ENCODE measurements around the gene TMEM151A.

Gene TMEM151A

DNA sequence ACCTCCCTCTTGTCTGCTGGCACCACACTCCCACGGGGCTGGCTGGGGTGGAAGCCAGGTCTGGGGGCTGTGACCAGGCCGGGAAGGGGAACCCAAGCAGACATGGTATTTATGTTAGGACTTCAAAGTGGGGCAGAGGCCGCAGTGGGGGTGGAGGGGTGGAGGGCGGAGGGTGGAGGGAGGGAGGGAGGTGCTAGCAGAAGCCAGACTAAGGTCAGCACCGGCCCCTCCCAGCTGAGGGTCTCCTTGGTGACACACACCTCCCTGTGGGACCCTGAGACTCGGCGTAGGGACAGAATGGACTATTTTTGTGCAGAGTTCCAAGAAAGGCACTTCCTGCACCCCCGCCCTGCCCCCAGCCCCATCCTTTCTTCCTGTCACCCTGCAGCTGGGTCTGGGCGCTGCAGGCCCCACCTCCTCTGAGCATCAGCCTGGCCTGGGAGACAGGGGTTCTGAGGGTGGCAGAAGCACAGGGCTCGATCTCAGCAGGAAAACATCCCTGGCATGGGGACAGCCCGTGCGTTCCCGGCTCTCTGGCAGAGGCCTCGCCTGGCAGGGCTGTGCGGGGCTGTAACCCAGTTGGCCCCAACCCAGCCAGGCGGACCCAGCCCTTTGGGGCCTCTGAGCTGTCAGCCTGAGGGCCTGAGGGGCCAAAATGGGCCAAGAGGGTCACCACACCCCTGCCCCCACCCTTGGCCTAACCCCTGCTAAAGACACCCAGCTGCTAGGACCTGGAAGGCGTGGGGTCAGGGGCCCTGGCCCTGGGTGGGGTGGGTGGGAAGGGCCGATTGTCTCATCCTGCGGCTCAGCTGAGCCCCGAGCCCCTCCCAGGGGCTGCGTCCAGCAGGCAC, 34.8 kb downstream of the TMEM151A start:
- TF ChIP-seq, protein P1, sequence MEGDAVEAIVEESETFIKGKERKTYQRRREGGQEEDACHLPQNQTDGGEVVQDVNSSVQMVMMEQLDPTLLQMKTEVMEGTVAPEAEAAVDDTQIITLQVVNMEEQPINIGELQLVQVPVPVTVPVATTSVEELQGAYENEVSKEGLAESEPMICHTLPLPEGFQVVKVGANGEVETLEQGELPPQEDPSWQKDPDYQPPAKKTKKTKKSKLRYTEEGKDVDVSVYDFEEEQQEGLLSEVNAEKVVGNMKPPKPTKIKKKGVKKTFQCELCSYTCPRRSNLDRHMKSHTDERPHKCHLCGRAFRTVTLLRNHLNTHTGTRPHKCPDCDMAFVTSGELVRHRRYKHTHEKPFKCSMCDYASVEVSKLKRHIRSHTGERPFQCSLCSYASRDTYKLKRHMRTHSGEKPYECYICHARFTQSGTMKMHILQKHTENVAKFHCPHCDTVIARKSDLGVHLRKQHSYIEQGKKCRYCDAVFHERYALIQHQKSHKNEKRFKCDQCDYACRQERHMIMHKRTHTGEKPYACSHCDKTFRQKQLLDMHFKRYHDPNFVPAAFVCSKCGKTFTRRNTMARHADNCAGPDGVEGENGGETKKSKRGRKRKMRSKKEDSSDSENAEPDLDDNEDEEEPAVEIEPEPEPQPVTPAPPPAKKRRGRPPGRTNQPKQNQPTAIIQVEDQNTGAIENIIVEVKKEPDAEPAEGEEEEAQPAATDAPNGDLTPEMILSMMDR (IDR thresholded peaks at IDR 0.05) = no peak
- peak overlapping the region; percentile 2 to 28 for H3K27ac ChIP-seq
- no peaks in the 10 kb centered on the region for H3K9me3 ChIP-seq
- no peak overlapping the region for H3K4me3 ChIP-seq
- H3K4me1 ChIP-seq = peaks cover 0 to 27% (median 17%) of the 10 kb centered on the region in 4 donors
- intact Hi-C loops (cut with DNase I; ENCODE audit: low total_unique reads) = no loop called here
- peaks cover 0 to 4% of the 10 kb centered on the region in 2 donors for H3K27me3 ChIP-seq
- no peak for DNase-seq
- no peaks in the 10 kb centered on the region for H3K36me3 ChIP-seq

DNA sequence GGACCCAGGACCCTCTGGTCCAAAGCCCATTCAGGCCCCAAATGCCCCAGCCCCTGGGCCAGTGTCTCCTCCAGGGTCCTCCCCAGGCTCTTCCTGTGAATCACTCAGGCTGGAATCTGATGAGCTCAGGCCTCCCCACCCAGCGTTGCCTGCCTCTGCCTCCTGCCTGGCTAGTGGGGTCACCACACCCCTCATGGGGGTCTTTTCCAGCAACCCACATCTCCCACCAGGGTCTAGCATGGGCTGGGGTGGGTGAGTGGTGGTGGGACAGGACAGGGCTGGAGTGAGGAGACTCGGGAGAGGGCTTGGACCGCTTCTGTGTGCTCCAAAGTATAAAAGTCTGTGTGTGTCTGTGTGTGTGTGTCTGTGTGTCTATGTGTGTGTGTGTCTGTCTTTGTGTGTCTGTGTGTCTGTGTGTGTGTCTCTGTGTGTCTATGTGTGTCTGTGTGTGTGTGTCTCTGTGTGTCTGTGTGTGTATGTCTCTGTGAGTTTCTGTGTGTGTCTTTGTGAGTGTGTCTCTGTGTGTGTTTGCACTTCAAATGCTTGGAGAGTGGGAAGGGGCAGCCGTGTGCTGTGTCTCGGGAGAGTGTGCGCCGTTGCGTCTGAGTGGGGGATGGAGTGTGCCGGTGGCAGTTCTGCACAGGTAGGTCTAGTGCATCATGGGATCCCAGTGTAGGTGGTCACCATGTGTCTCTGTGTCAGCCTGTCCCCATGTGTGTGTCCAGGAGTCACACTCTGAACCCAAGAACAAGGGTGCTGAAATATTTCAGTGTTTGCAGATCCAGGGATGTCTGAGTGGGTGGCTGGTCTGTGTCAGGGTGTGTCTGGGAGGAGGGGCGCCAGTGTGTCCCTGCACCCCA, 35.7 kb downstream of the TMEM151A start:
- peak overlapping the region; percentile 2 to 28 for H3K27ac ChIP-seq
- peaks cover 0 to 9% (median 1%) of the 10 kb centered on the region in 3 donors for H3K36me3 ChIP-seq
- peaks cover 0 to 27% (median 17%) of the 10 kb centered on the region in 4 donors for H3K4me1 ChIP-seq
- H3K4me3 ChIP-seq = no peak overlapping the region
- intact Hi-C loops (cut with DNase I; ENCODE audit: low total_unique reads) = loop anchor here (1.0 kb wide), 1 partner anchor 17 kb away; no protein-coding TSS in a partner anchor
- H3K9me3 ChIP-seq = no peaks in the 10 kb centered on the region
- TF ChIP-seq, protein P1 (IDR thresholded peaks at IDR 0.05) = no peak
- no peak for DNase-seq
- H3K27me3 ChIP-seq = peaks cover 0 to 4% of the 10 kb centered on the region in 2 donors

DNA sequence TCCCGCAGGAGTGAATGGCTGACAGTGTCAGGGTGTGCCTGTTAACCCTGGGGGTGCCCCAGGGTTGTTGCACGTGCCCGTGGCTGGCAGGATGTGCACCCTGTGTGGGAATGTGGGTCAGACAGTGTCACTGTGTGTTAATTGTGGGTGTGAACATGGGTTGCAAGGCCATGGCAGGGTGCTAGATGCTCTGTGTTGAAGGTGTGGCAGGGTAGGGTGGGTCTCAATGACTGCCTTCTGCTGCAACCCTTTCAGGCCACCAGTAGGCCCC, 36.3 kb downstream of the TMEM151A start:
- TF ChIP-seq, protein P1 (IDR thresholded peaks at IDR 0.05) = no peak
- Histone ChIP-seq H3K4me3 (no peak overlapping the region), H3K27me3 (peaks cover 0 to 1% of the 10 kb centered on the region in 2 donors), H3K9me3 (no peaks in the 10 kb centered on the region), H3K27ac (no peak overlapping the region), H3K36me3 (peaks cover 0 to 14% (median 7%) of the 10 kb centered on the region in 3 donors), H3K4me1 (peaks cover 0 to 27% (median 17%) of the 10 kb centered on the region in 4 donors)
- DNase-seq = no peak
- intact Hi-C loops (cut with DNase I; ENCODE audit: low total_unique reads) = loop anchor here (1.0 kb wide), 1 partner anchor 18 kb away; no protein-coding TSS in a partner anchor

DNA sequence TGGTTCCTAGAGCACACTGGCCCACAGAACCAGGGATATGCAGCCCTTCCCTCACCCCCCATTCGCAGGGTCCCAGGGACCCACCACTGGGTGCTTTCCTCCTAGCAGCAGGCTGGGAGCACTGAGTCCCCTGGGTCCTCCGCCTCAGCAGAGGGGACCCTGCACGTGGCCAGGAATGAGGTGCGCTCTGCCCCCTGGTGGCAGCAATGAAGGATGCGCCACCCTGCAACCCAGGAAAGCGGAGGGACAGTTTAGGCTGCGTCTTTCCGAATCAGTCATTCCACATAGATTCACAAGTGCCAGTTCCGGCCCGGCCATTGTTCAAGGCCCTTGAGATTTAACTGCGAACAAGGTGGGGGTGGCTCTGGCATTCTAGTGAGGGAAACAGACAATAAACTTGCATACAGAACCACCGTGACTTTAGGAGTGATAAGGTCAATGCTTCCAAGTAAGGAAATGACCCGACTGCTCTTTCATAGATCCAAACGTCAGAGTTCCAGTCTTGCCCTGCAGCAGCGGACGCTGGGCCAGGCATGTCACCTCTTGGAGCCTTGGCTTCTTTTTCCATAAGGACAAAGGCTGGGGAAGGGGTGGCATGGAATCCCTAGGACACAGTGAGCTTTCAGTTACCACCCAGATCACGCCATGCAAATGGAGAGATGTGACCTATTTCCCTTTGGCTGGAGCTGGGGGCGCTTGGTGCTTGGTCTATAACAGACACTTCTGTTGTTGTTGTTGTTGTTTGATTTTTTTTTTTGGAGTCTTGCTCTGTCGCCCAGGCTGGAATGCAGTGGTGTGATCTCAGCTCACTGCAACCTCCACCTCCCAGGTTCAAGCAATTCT, 36.8 kb downstream of the TMEM151A start:
- Histone ChIP-seq H3K9me3 (no peaks in the 10 kb centered on the region), H3K36me3 (peaks cover 0 to 20% (median 12%) of the 10 kb centered on the region in 3 donors), H3K27me3 (no peaks in the 10 kb centered on the region), H3K4me1 (peaks cover 0 to 27% (median 17%) of the 10 kb centered on the region in 4 donors), H3K27ac (no peak overlapping the region), H3K4me3 (no peak overlapping the region)
- DNase-seq = peak; percentile 66 to 84
- TF ChIP-seq, protein P1 (IDR thresholded peaks at IDR 0.05) = peak; percentile 87 to 96
- intact Hi-C loops (cut with DNase I; ENCODE audit: low total_unique reads) = loop anchor here (1.0 kb wide), 1 partner anchor 18 kb away; no protein-coding TSS in a partner anchor

DNA sequence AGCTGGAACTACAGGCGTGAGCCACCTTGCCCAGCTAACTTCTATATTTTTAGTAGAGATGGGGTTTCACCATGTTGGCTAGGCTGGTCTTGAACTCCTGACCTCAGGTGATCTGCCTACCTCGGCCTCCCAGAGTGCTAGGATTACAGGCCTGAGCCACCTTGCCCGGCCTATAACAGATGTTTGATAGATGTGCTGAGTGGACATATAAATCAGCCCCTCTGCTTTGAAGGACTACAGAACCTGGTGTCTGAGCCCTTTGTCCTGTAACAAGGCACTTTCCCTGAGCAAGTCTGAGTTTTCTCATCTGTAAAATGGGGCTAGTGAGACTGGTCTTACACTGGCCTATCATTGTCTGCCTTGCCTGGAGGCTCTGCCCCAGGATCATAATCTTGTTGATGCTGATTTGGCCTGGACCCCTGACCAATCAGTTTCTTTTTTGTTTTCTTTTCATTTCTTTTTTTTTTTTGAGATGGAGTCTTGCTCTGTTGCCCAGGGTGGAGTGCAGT, 37.5 kb downstream of the TMEM151A start:
- H3K27ac ChIP-seq = no peak overlapping the region
- H3K36me3 ChIP-seq = peaks cover 0 to 26% (median 12%) of the 10 kb centered on the region in 3 donors
- intact Hi-C loops (cut with DNase I; ENCODE audit: low total_unique reads) = no loop called here
- TF ChIP-seq, protein P1 (IDR thresholded peaks at IDR 0.05) = no peak
- no peak overlapping the region for H3K4me3 ChIP-seq
- H3K9me3 ChIP-seq = no peaks in the 10 kb centered on the region
- no peaks in the 10 kb centered on the region for H3K27me3 ChIP-seq
- DNase-seq = no peak
- peaks cover 0 to 27% (median 17%) of the 10 kb centered on the region in 4 donors for H3K4me1 ChIP-seq

All from tibial artery (tissue), 4 donors.